ENCODE data around the gene NR1I3. TPM values are rescaled to one million over a fixed set of nuclear protein-coding genes. Genes with fewer than 3 reads are reported as not detected.

Gene NR1I3
- total and polyA plus RNA-seq, 9 donors, result not detected

DNA sequence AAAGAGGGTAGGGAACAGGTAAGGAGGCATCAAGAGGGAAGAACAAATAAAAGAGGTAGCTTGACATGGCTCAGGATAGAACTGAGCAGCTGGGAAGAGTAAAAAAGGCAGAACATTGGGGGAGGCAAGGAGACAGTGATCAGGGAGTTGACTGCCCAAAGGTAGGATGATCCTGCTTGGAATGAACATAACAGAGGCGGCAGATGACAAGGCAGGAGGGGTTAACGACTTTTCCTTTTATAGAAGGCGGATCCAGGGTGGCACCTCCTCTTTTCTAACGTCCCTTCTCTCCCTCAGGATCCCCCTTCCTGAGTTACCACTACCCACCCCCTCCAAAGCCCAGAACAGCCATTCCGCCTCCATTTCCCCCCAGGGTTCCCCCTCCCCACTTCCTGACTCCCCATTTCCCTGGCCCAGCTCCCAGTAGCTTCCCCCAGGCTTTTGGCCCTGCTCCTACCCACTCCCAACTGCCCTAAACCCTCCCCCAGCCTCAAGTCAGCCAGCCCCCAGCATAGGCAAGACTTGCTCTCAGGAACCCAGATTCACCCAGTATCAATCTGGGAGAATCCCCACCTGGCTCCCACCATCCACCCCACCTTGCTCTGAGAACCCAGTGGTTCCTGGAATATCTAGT lies 38.4 kb downstream of the NR1I3 start:
- H3K4me1 ChIP-seq (ENCODE audit: insufficient read depth), result peaks cover 44% of the 10 kb centered on the region

DNA sequence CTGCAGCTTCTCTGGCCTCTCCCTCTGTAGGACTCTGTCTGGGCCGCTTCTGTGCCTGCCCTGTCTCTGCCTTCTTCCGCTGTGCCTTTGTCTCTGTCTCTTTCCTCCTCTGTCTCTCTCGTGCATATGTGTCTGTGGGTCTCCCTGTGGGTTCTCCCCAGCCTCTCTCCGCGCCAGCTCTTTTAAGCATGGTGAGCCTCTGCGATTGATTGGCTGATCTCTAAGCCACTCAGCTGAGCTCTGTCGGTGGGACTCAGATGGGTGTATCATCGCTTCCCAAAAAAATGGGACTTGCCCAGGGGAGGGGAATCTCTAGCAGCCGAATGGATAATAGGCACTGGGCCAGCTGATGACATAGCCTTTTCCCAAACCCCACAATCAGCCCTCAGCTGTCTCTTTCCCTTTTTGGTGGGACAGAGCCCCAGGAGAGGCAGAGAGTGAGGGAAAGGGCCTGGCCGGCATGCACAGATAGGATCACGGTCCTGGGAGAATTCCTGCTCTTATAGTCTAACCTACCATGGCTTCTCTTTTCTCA lies 39.0 kb downstream of the NR1I3 start, which contains the start of gene ADAMTS4:
Gene ADAMTS4 (minus strand): TSS at position 158 of the 535 bp plus-strand sequence. CDS start 427 bp downstream, outside the sequence.
- no peaks in the 10 kb centered on the region for H3K27me3 ChIP-seq
- peak; percentile 82 to 95 (median 85) for DNase-seq
- peaks cover 44% of the 10 kb centered on the region for H3K4me1 ChIP-seq (ENCODE audit: insufficient read depth)
- no peaks in the 10 kb centered on the region for H3K9me3 ChIP-seq
- peak within 1 kb of the TSS; percentile 44 for H3K4me3 ChIP-seq
- peak; percentile 97 for TF ChIP-seq POLR2A (IDR thresholded peaks at IDR 0.05)
- TF ChIP-seq, protein P1, sequence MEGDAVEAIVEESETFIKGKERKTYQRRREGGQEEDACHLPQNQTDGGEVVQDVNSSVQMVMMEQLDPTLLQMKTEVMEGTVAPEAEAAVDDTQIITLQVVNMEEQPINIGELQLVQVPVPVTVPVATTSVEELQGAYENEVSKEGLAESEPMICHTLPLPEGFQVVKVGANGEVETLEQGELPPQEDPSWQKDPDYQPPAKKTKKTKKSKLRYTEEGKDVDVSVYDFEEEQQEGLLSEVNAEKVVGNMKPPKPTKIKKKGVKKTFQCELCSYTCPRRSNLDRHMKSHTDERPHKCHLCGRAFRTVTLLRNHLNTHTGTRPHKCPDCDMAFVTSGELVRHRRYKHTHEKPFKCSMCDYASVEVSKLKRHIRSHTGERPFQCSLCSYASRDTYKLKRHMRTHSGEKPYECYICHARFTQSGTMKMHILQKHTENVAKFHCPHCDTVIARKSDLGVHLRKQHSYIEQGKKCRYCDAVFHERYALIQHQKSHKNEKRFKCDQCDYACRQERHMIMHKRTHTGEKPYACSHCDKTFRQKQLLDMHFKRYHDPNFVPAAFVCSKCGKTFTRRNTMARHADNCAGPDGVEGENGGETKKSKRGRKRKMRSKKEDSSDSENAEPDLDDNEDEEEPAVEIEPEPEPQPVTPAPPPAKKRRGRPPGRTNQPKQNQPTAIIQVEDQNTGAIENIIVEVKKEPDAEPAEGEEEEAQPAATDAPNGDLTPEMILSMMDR (IDR thresholded peaks at IDR 0.05), result peak in 1 of 3 donors; percentile 9
- no peak for TF ChIP-seq EP300 (IDR thresholded peaks at IDR 0.05)
- peak within 1 kb of the TSS; percentile 96 for H3K27ac ChIP-seq
- intact Hi-C loops (cut with DNase I), result loop anchor here in 2 of 4 donors (10.0 kb wide), 1 partner anchor 186 kb away; no protein-coding TSS in a partner anchor
- no peaks in the 10 kb centered on the region for H3K36me3 ChIP-seq
- WGBS, 3 donors, result 15 to 19% (median 17%) methylated on average over 11 of the region's 11 CpGs

More for the DNA sequence above, 38.4 kb downstream of the NR1I3 start:
- intact Hi-C loops (cut with DNase I), result loop anchor here in 2 of 4 donors (10.0 kb wide), 1 partner anchor 185 kb away; no protein-coding TSS in a partner anchor
- Histone ChIP-seq H3K27me3 (no peaks in the 10 kb centered on the region), H3K9me3 (no peaks in the 10 kb centered on the region), H3K27ac (peak overlapping the region; percentile 96), H3K36me3 (no peaks in the 10 kb centered on the region), H3K4me3 (no peak overlapping the region)
- 36 to 50% (median 36%) methylated on average over 5 of the region's 5 CpGs for WGBS, 3 donors
- DNase-seq, result peak in 3 of 5 donors; percentile 56 to 61 (median 60)
- TF ChIP-seq EP300 (IDR thresholded peaks at IDR 0.05), result no peak
- TF ChIP-seq POLR2A (IDR thresholded peaks at IDR 0.05), result no peak
- TF ChIP-seq, protein P1 (IDR thresholded peaks at IDR 0.05), result no peak

DNA sequence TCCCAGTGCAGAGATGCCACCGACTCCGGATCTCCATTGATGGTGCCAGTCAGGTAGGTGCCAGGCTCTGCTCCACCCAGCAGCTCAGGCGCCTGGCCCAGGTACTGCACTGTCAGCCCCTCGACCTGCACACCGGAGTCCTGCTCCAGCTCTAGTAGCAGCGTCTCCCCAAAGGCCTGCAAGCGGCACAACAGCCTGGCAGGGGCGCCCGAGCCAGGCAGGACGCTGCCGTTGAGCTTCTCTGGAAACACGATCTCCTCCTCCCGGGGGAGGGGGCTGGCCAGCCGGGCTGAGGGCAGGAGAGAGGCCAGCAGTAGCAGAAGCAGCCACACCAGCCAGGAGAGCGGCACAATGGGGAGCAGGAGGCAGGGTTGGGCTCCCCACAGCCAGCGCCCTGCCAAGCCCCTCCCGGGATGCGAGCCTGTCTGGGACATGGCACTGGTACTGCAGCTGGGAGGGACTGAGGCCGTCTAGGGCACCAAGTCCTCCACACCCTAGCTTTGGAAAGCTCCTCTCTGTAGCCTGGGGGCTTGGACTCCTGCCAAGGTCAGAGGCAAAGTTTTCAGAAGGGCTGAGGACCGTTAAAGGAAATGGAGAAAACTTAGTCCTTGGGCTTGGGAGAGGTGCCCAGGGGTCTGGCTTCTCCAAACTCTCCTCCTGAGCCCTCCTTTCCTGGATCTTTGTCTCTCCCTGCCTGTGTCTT lies 39.7 kb downstream of the NR1I3 start:
- peak; percentile 50 to 78 (median 76) for DNase-seq
- intact Hi-C loops (cut with DNase I), result loop anchor here in 2 of 4 donors (10.0 kb wide), 1 partner anchor 186 kb away; no protein-coding TSS in a partner anchor
- peaks cover 41% of the 10 kb centered on the region for H3K4me1 ChIP-seq (ENCODE audit: insufficient read depth)
- no peaks in the 10 kb centered on the region for H3K36me3 ChIP-seq
- 5 to 13% (median 6%) methylated on average over 20 of the region's 20 CpGs for WGBS, 3 donors
- H3K27ac ChIP-seq, result peak overlapping the region; percentile 84 to 96
- TF ChIP-seq, protein P1 (IDR thresholded peaks at IDR 0.05), result no peak
- no peak for TF ChIP-seq POLR2A (IDR thresholded peaks at IDR 0.05)
- no peak for TF ChIP-seq EP300 (IDR thresholded peaks at IDR 0.05)
- no peaks in the 10 kb centered on the region for H3K9me3 ChIP-seq
- no peaks in the 10 kb centered on the region for H3K27me3 ChIP-seq
- peak overlapping the region; percentile 44 for H3K4me3 ChIP-seq

DNA sequence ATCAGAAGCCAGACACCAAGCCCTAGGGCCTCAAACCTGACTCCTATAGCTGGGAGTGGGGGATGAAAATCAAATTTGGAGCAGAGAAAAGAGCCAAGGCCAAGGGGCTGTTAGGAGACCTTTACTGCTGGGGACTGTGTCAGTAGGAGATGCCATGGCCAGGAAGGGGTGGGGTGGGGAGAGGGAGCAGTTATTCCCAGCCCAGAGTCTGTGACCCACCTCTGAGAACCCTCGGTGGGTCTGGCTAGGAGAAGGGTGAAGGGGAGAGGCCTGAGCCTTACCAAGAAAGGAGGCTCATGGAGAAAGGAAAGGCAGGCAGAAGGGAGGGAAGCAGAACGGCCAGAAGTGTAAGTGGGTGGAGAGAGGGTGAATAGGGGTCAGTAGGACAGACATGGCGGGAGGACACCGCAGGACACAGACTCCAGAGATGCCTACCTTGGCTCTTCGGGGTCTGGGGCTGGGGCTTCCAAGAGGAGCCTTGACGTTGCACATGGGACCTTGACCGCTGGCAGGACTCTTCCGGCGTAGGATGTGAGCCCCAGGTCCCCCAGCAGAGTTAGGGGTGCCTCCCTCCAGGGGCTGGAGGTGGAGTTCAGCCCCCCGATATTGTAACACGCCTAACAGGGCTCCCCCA lies 40.3 kb downstream of the NR1I3 start:
- Histone ChIP-seq H3K4me3 (peak overlapping the region; percentile 44), H3K27ac (peak overlapping the region; percentile 84 to 96), H3K27me3 (no peaks in the 10 kb centered on the region), H3K4me1 (ENCODE audit: insufficient read depth) (peaks cover 37% of the 10 kb centered on the region), H3K9me3 (no peaks in the 10 kb centered on the region), H3K36me3 (no peaks in the 10 kb centered on the region)
- 25 to 38% (median 33%) methylated on average over 9 to 11 of the region's 11 CpGs for WGBS, 3 donors
- intact Hi-C loops (cut with DNase I), result loop anchor here in 2 of 4 donors (10.0 kb wide), 1 partner anchor 187 kb away; no protein-coding TSS in a partner anchor
- DNase-seq, result peak in 2 of 5 donors; percentile 44 to 48
- TF ChIP-seq, protein P1 (IDR thresholded peaks at IDR 0.05), result no peak
- no peak for TF ChIP-seq EP300 (IDR thresholded peaks at IDR 0.05)
- no peak for TF ChIP-seq POLR2A (IDR thresholded peaks at IDR 0.05)

Data from ovary (tissue), 9 donors.